ENCODE data around the gene PLCH1.
"Not testable (repeated sequence)": the region's sequence is repeated elsewhere in the genome, so short reads cannot be mapped to it uniquely, and the experiment has no call there.

PLCH1 gene

GRCh38 chr3:155641956-155642355 lies 102.9 kb downstream of the PLCH1 start:
- DNase-seq: no peak

- no peak for DNase-seq
Observed at GRCh38 chr3:155640098-155640497, 104.8 kb downstream of the PLCH1 start.

- DNase-seq: no peak
Observed at GRCh38 chr3:155639462-155640055, 105.3 kb downstream of the PLCH1 start.

- not testable (repeated sequence) for DNase-seq
Observed at GRCh38 chr3:155638461-155638860, 106.4 kb downstream of the PLCH1 start.

- no peak for DNase-seq
Observed at GRCh38 chr3:155637567-155637966, 107.3 kb downstream of the PLCH1 start.

GRCh38 chr3:155635056-155635455 lies 109.8 kb downstream of the PLCH1 start:
- no peak for DNase-seq

- DNase-seq: no peak
Observed at GRCh38 chr3:155634121-155634719, 110.7 kb downstream of the PLCH1 start.

- no peak for DNase-seq
Observed at GRCh38 chr3:155631323-155632019, 113.4 kb downstream of the PLCH1 start.

GRCh38 chr3:155629556-155629955 lies 115.3 kb downstream of the PLCH1 start:
- no peak for DNase-seq

- DNase-seq: no peak
Observed at GRCh38 chr3:155629056-155629455, 115.8 kb downstream of the PLCH1 start.

GRCh38 chr3:155622647-155623046 lies 122.2 kb downstream of the PLCH1 start:
- DNase-seq: not testable (repeated sequence)

GRCh38 chr3:155620552-155620951 lies 124.3 kb downstream of the PLCH1 start:
- not testable (repeated sequence) for DNase-seq

GRCh38 chr3:155619118-155619915 lies 125.6 kb downstream of the PLCH1 start:
- DNase-seq: no peak

- no peak for DNase-seq
Observed at GRCh38 chr3:155618543-155618942, 126.3 kb downstream of the PLCH1 start.

- DNase-seq: no peak
Observed at GRCh38 chr3:155617346-155617925, 127.4 kb downstream of the PLCH1 start.

- DNase-seq: not testable (repeated sequence)
Observed at GRCh38 chr3:155615141-155615540, 129.7 kb downstream of the PLCH1 start.

- not testable (repeated sequence) for DNase-seq
Observed at GRCh38 chr3:155614410-155614809, 130.5 kb downstream of the PLCH1 start.

GRCh38 chr3:155611456-155611855 lies 133.4 kb downstream of the PLCH1 start:
- no peak for DNase-seq

- no peak for DNase-seq
Observed at GRCh38 chr3:155609586-155609985, 135.3 kb downstream of the PLCH1 start.

GRCh38 chr3:155608228-155608920 lies 136.5 kb downstream of the PLCH1 start:
- DNase-seq: no peak

- no peak for DNase-seq
Observed at GRCh38 chr3:155607761-155608160, 137.1 kb downstream of the PLCH1 start.

GRCh38 chr3:155605571-155605970 lies 139.3 kb downstream of the PLCH1 start:
- DNase-seq: no peak
